Activated naive CD8-positive, alpha-beta T cell treated with anti-CD3 and anti-CD28 coated beads, Interleukin-2, amount 10 ng/mL, durations not matched to agents 7 days and 5 days (primary cell): Measurements from ENCODE around the gene CARS1. TPM values are rescaled to one million over a fixed set of nuclear protein-coding genes. Genes with fewer than 3 reads are reported as not detected.
A peak's percentile ranks its signal among the peaks of the same experiment; 100 is the strongest.

Source experiments
- ATAC-seq: fragments of 150-1000 bp; cut with Tn5 transposase; one replicate; pipeline ENCODE4 v1.10.0; 2021; ENCODE audit warnings: low read depth, moderate library complexity
- POLR2A ChIA-PET: fragments of 350-600 bp; sonication (Branson Sonifier 250); formaldehyde crosslinking; loops from one replicate; lab custom pipeline; 2021; ENCODE audit warnings: antibody characterized with exemption; lab: Charles Lee
- DNase-seq: peaks from one replicate; pipeline ENCODE4 v3.0.0; 2021
- H3K27ac Mint-ChIP-seq: one replicate; pipeline ENCODE4 v1.8.0; 2022; ENCODE audit warnings: mild to moderate bottlenecking, mixed read lengths
- H3K27me3 Mint-ChIP-seq: one replicate; pipeline ENCODE4 v1.8.0; 2022; ENCODE audit warnings: mild to moderate bottlenecking, moderate library complexity, mixed read lengths
- H3K36me3 Mint-ChIP-seq: one replicate; pipeline ENCODE4 v1.8.0; 2021; ENCODE audit warnings: mild to moderate bottlenecking, mixed read lengths
- H3K4me1 Mint-ChIP-seq: one replicate; pipeline ENCODE4 v1.8.0; 2021; ENCODE audit warnings: mixed read lengths
- H3K4me3 Mint-ChIP-seq: one replicate; pipeline ENCODE4 v1.8.0; 2022; ENCODE audit warnings: mild to moderate bottlenecking, moderate library complexity, mixed read lengths
- H3K9me3 Mint-ChIP-seq: one replicate; pipeline ENCODE4 v1.8.0; 2021; ENCODE audit warnings: mixed read lengths
- total RNA-seq, 2 experiments: library from RNA; stranded (reverse); gene quantifications; one replicate each; pipeline ENCODE4 v1.2.3, GENCODE V29; 2021

CARS1 gene
- total RNA-seq, 2 experiments from 2014 or later, result 100 to 111 TPM

GRCh38 chr11:3030289-3031070 lies 26.7 kb downstream of the CARS1 start:
- Mint-ChIP-seq H3K36me3 (peaks cover 36% of the 10 kb centered on the region), H3K9me3 (no peaks in the 10 kb centered on the region), H3K4me1 (peaks cover 18% of the 10 kb centered on the region), H3K4me3 (no peak overlapping the region), H3K27ac (peak overlapping the region; percentile 5), H3K27me3 (no peaks in the 10 kb centered on the region)
- DNase-seq (no peak), ATAC-seq (no peak)
- POLR2A ChIA-PET, result no interaction called here

- Mint-ChIP-seq H3K36me3 (peaks cover 34% of the 10 kb centered on the region), H3K4me3 (no peak overlapping the region), H3K9me3 (no peaks in the 10 kb centered on the region), H3K4me1 (peaks cover 16% of the 10 kb centered on the region), H3K27ac (peak overlapping the region; percentile 67), H3K27me3 (no peaks in the 10 kb centered on the region)
- ATAC-seq, result no peak
- POLR2A ChIA-PET, result no interaction called here
- DNase-seq, result no peak
Observed at GRCh38 chr11:3028813-3029212, 28.4 kb downstream of the CARS1 start.

GRCh38 chr11:3026803-3027202 lies 30.4 kb downstream of the CARS1 start:
- Mint-ChIP-seq H3K27ac (no peak overlapping the region), H3K4me1 (peaks cover 29% of the 10 kb centered on the region), H3K27me3 (no peaks in the 10 kb centered on the region), H3K36me3 (peaks cover 30% of the 10 kb centered on the region), H3K4me3 (no peak overlapping the region), H3K9me3 (no peaks in the 10 kb centered on the region)
- ATAC-seq (no peak), DNase-seq (no peak)
- POLR2A ChIA-PET, result no interaction called here

DNA sequence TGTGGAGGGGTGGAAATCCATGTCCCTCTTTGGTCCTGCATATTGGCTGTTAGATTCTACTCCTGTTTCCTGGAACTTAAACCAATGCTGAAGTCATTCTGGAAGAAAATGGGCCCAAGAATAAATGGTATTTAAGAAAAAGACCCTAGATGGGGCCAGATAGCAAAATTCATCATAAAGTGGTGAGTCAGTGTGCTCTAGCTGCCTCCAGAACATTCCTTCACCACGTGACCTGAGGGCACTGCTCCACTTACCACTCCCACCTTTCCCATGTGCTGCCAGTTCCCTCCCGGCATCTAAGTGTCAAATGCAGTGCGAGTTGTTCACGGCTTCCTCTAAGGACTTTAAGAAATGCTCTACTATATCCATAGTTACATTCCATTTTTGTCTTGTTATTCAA lies 34.2 kb downstream of the CARS1 start:
- H3K36me3 Mint-ChIP-seq, result peaks cover 21% of the 10 kb centered on the region
- DNase-seq (no peak), ATAC-seq (no peak)
- peaks cover 46% of the 10 kb centered on the region for H3K4me1 Mint-ChIP-seq
- H3K9me3 Mint-ChIP-seq, result no peaks in the 10 kb centered on the region
- peak overlapping the region; percentile 75 for H3K4me3 Mint-ChIP-seq
- H3K27me3 Mint-ChIP-seq, result no peaks in the 10 kb centered on the region
- peak overlapping the region; percentile 92 for H3K27ac Mint-ChIP-seq
- POLR2A ChIA-PET, result interaction anchor here (0.6 to 1.8 kb wide), 12 partner anchors 8 to 356 kb away, joined by 3 to 7 read pairs (median 4); partner anchors contain the start of genes CARS1, NAP1L4 and ZNF195

- Mint-ChIP-seq H3K27ac (peak overlapping the region; percentile 92), H3K4me3 (peak overlapping the region; percentile 75), H3K9me3 (no peaks in the 10 kb centered on the region), H3K27me3 (no peaks in the 10 kb centered on the region), H3K4me1 (peaks cover 49% of the 10 kb centered on the region), H3K36me3 (peaks cover 23% of the 10 kb centered on the region)
- peak; percentile 77 for ATAC-seq
- POLR2A ChIA-PET, result interaction anchor here (0.6 to 1.8 kb wide), 10 partner anchors 8 to 357 kb away, joined by 3 to 7 read pairs (median 4); partner anchors contain the start of genes CARS1, NAP1L4 and ZNF195
- DNase-seq, result peak; percentile 46
Observed at GRCh38 chr11:3022300-3022967, 34.8 kb downstream of the CARS1 start.

DNA sequence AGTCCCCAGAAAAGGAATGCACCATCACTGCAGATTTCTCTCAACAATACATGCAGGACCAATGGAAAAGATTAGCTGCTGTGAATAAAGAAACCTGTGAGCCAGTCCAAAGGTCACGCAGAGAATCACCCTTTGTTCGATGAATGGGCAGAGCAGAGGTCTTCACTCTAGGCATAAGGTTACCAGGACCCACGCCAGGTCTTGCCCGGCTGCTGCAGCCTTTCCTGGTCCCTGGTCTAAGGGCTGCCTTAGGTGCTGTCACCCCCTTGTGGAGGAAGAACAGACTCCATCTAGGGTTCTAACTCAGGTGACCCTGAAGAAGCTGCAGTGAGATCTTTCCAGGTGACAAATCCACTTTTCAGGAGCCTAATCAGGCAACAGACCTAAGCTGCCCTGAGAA lies 36.1 kb downstream of the CARS1 start:
- Mint-ChIP-seq H3K9me3 (no peaks in the 10 kb centered on the region), H3K27ac (peak overlapping the region; percentile 16), H3K4me1 (peaks cover 59% of the 10 kb centered on the region)

DNA sequence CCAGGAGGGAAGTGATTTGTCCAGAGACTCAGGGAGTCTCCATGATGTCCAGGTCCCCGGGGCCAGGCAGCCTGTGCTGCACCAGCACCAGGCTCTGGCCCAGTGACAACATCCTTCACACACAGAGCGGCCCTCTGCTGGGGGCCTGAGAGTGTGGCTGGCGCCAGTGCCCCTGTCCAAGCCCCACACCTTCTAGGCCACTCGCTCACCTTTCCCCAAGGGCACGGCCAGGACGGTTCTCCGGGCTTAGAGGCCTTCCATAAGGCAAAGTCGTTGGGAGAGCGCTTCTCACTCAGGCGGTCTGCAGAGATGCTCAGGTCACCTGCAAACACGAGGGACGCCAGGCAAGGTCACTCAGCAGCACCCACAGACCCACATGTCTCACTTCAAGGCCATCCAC lies 37.2 kb downstream of the CARS1 start:
- ATAC-seq (no peak), DNase-seq (no peak)
- H3K27ac Mint-ChIP-seq, result peak overlapping the region; percentile 78
- H3K4me1 Mint-ChIP-seq, result peaks cover 69% of the 10 kb centered on the region
- POLR2A ChIA-PET, result interaction anchor here (2.2 kb wide), 1 partner anchor 45 kb away, joined by 8 read pairs; no protein-coding TSS in a partner anchor
- peaks cover 27% of the 10 kb centered on the region for H3K36me3 Mint-ChIP-seq
- no peak overlapping the region for H3K4me3 Mint-ChIP-seq
- no peaks in the 10 kb centered on the region for H3K9me3 Mint-ChIP-seq
- no peaks in the 10 kb centered on the region for H3K27me3 Mint-ChIP-seq

More for the DNA sequence above, 36.1 kb downstream of the CARS1 start:
- POLR2A ChIA-PET, result interaction anchor here (0.9 to 2.2 kb wide), 5 partner anchors 14 to 78 kb away, joined by 3 to 8 read pairs (median 6); partner anchors contain the start of gene NAP1L4
- Mint-ChIP-seq H3K36me3 (peaks cover 24% of the 10 kb centered on the region), H3K4me3 (no peak overlapping the region), H3K27me3 (no peaks in the 10 kb centered on the region)
- ATAC-seq (peak; percentile 56), DNase-seq (no peak)

- POLR2A ChIA-PET, result no interaction called here
- Mint-ChIP-seq H3K9me3 (no peaks in the 10 kb centered on the region), H3K27ac (peak overlapping the region; percentile 92), H3K27me3 (no peaks in the 10 kb centered on the region), H3K4me1 (peaks cover 76% of the 10 kb centered on the region), H3K4me3 (no peak overlapping the region), H3K36me3 (peaks cover 23% of the 10 kb centered on the region)
- DNase-seq (no peak), ATAC-seq (no peak)
Observed at GRCh38 chr11:3018596-3018995, 38.6 kb downstream of the CARS1 start.

GRCh38 chr11:3016861-3017260 lies 40.4 kb downstream of the CARS1 start:
- ATAC-seq (no peak), DNase-seq (no peak)
- peaks cover 23% of the 10 kb centered on the region for H3K36me3 Mint-ChIP-seq
- H3K4me3 Mint-ChIP-seq, result no peak overlapping the region
- POLR2A ChIA-PET, result interaction anchor here (1.5 to 12.0 kb wide), 3 partner anchors 12 to 30 kb away, joined by 3 to 303 read pairs (median 37); partner anchors contain the start of gene NAP1L4
- no peaks in the 10 kb centered on the region for H3K27me3 Mint-ChIP-seq
- H3K9me3 Mint-ChIP-seq, result no peaks in the 10 kb centered on the region
- peaks cover 67% of the 10 kb centered on the region for H3K4me1 Mint-ChIP-seq
- peak overlapping the region; percentile 92 for H3K27ac Mint-ChIP-seq

DNA sequence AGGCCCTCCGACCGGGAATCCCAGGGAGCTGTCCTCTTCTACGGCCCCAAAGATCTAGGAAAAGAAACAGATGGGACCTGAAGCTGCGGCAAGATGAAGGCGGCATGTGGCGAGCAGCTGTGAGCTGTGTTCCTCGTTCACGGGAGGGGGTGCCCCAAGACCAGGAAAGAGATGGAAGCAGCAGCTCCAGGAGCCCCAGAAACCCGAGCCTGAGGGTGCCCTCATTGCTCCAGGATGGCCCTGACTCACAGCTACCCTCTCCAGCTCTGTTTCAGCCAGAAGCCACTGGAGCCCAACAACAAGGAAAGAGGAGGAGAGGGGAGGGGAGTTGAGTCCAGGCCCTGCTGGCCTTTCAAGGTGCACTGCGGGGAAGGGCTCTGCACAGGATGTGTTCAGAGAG lies 41.4 kb downstream of the CARS1 start:
- no peak for ATAC-seq
- H3K27me3 Mint-ChIP-seq, result no peaks in the 10 kb centered on the region
- DNase-seq, result no peak
- H3K4me1 Mint-ChIP-seq, result peaks cover 61% of the 10 kb centered on the region
- no peaks in the 10 kb centered on the region for H3K9me3 Mint-ChIP-seq
- H3K4me3 Mint-ChIP-seq, result peak overlapping the region; percentile 30
- peak overlapping the region; percentile 92 for H3K27ac Mint-ChIP-seq
- peaks cover 26% of the 10 kb centered on the region for H3K36me3 Mint-ChIP-seq
- POLR2A ChIA-PET, result interaction anchor here (1.1 to 12.0 kb wide), 8 partner anchors 10 to 123 kb away, joined by 3 to 303 read pairs (median 9); partner anchors contain the start of genes CARS1 and NAP1L4

DNA sequence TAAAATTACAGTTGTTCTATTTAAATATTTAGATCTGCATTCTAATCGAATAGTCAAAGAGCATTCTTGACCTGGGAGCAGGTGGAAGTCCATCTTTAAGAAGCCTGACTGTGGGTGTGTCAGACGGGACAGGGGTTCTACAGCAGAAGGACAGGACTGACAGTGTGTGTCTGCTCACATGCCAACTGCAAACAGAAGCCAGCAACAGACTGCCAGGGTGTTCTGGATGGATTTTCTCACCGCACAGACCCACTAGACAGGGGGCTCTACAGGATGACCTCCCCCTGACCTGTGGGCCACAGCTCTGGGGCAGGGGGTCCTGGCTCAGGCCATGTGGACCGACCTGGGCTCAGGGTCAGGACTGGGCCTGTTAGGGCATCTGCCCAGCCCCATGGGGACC lies 42.3 kb downstream of the CARS1 start:
- peak; percentile 15 for ATAC-seq
- POLR2A ChIA-PET, result interaction anchor here (0.9 to 12.0 kb wide), 13 partner anchors 8 to 122 kb away, joined by 3 to 303 read pairs (median 7); partner anchors contain the start of genes CARS1 and NAP1L4
- Mint-ChIP-seq H3K36me3 (peaks cover 27% of the 10 kb centered on the region), H3K9me3 (no peaks in the 10 kb centered on the region), H3K27ac (peak overlapping the region; percentile 92), H3K27me3 (no peaks in the 10 kb centered on the region), H3K4me3 (peak overlapping the region; percentile 48), H3K4me1 (peaks cover 58% of the 10 kb centered on the region)
- DNase-seq, result no peak

- Mint-ChIP-seq H3K4me3 (peak overlapping the region; percentile 48), H3K27me3 (no peaks in the 10 kb centered on the region), H3K36me3 (peaks cover 27% of the 10 kb centered on the region), H3K4me1 (peaks cover 61% of the 10 kb centered on the region), H3K27ac (peak overlapping the region; percentile 92), H3K9me3 (no peaks in the 10 kb centered on the region)
- peak; percentile 86 for DNase-seq
- peak; percentile 82 for ATAC-seq
- POLR2A ChIA-PET, result interaction anchor here (0.9 to 12.0 kb wide), 15 partner anchors 8 to 122 kb away, joined by 3 to 303 read pairs (median 5); partner anchors contain the start of genes CARS1 and NAP1L4
Observed at GRCh38 chr11:3014057-3014938, 42.9 kb downstream of the CARS1 start.
